ENCODE data around the gene ADAM19.

Gene ADAM19

DNA sequence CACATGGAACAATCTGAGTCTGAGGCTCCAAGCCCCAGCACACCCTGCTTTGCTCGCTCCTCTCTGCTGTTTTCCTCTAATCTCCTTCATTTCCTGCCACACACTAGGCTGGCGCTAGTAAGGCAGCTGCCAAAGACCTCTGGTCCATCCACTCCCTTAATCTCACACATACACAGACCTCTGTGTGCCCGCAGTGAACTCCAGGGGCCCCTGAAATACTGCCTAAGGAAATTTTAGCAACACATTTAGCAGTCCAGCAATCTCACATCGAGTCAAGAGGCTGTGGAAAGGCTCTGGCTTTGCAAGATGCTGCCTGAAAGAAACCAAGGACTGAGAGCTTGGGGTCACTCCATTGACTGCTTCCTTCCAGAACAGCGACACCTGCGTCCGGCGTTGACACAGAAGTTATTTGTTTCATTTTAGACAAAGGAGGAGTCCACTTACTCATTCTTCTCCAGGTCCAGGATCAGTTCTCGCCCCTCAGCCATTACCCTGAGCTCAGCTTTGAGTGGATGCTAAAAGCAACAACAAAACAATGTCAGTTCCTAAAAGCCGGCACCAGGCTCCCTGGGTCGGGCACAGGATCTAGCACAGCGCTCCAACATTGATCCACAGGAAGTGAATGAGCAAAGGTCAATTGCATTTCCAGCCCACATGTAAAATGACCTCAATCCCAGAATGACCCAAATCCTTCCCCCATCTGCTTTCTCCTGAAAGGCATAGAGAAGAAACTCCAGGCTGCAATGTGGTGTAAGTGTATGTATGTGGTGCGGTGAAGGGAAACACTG, 11.5 kb downstream of the ADAM19 start:
- DNase-seq (ENCODE audit: low read depth in 1 of 2, low spot score in 1 of 2), result no peak

DNA sequence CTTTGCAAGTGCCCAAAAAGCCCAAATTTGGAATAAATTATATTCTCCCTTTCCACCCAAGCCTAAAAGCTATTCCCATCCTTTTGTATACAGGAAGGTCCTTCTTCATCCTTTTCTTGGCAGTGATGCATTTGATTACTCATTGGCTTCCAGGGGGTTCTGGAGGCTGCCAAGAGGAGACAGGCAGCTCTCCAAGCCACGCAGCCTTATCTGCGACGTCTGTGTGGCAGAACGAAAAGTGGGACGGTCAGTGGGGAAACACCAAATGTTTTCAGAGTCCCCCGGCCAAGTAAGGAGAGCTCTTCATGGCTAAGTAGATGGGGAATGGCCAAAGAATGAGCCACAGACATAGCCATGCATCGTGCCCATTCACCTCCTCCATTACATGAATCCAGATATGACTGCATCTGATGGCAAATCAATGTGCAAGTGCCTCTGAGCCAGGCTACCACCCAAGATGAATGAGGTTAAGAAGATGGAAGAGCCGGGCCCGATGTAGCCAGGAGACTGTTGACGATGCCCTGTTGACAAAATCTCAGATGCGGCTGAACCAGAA, 12.1 kb downstream of the ADAM19 start:
- DNase-seq (ENCODE audit: low read depth in 1 of 2, low spot score in 1 of 2), result no peak

DNA sequence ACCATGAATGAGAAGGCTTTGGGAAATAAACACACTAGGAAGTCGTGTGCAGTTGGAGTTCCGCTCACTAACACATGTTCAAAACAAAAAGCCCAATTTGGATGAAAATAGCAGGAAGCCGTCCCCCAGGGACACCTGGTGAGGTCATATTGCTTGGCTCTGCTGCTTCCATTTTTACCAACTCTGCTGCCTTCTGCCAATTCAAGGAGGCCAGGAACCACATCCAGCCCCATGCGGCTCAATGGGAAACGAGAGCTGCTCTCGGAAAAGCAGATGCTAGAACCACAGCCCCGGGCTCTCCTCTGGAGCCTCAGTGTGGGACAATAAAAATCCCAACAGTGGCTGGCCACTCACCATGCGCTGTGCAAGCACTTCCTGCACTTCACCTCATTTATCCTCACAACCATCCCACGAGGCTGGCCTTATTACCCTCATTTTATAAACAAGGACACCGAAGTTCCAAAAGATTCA, 13.4 kb downstream of the ADAM19 start:
- DNase-seq (ENCODE audit: low read depth in 1 of 2, low spot score in 1 of 2), result no peak

DNA sequence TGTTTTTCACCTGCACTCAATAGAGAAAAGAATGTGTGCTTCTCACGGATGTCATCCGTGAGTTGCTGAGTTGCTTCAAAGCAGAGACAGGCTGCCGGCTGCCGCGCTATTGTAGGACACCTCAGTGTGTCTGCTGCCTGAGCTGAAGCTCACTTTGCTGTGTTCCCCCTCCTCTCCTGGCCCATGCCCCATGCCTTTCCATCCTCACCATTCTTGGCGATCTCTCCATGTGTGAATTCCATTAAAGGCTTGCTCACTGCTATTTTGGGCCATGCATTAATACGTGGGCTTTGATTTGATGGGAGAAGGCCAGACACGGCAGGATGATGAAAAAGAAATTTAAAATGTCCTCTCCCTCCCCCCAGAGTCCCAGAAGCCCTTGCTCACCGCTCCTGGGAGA, 14.5 kb downstream of the ADAM19 start:
- DNase-seq (ENCODE audit: low read depth in 1 of 2, low spot score in 1 of 2), result no peak

DNA sequence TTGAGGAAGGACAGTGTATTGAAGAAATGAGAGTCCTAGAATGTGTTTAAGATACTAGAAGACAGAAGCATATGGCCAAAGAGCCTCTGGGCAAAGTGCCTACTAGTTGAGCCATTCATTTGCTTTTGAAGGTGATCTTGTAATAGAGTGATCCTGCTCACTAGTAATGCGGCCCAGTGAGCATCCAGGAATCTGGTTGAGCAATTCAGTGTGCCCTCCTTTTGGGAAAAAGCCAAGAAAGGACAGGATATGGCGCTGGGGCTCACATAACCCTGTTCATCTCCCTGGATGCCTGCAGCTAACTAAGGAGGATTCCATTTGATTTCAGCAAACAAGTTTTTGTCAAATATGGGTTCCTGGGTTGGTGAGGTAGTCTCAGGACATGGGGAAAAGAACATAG, 16.3 kb downstream of the ADAM19 start:
- DNase-seq (ENCODE audit: low read depth in 1 of 2, low spot score in 1 of 2), result no peak

DNA sequence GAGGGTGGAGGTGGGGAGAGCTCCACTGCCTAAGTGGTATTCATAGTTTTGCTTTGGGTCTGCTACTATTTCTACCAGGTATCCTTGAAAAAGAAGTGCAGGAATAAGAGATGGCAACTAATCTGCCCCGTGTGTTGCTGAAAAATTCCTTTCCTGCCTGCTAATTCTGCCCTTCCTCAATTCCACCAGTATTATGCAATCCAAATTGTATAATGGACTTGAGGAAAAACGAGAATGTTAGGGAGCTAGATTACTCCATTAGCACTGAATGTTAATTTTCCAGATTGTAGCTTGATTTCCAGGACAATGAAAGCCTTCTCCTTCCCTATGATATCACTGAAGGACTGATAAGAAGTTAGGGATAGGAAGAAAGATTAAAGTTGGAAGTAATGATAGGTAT, 16.9 kb downstream of the ADAM19 start:
- no peak for DNase-seq (ENCODE audit: low read depth in 1 of 2, low spot score in 1 of 2)

DNA sequence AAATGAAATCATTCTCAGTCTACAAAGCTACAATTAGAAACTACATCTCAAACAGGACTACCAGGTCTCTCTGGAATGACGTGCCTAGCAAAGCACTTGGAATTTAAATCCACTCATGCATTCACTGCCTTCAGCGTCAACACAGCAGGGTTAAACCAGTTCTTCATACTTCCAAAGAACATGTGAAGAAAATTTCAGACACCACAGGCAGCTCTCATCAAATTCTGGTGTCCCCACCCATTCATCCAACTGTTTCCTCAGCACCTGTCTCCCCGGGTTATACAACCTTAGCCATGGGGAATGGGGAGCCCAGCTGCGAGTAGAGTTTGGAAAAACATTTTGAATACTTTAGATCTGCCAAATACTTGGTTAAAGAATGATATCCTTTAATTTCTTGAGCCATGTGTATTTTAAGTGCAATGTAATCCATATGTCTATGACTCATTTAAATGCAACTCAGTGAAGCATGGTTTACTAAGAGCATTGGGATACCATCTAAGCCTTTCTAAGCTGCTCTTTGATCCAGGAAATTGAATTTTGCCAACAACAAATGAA, 17.5 kb downstream of the ADAM19 start:
- DNase-seq (ENCODE audit: low read depth in 1 of 2, low spot score in 1 of 2), result no peak

DNA sequence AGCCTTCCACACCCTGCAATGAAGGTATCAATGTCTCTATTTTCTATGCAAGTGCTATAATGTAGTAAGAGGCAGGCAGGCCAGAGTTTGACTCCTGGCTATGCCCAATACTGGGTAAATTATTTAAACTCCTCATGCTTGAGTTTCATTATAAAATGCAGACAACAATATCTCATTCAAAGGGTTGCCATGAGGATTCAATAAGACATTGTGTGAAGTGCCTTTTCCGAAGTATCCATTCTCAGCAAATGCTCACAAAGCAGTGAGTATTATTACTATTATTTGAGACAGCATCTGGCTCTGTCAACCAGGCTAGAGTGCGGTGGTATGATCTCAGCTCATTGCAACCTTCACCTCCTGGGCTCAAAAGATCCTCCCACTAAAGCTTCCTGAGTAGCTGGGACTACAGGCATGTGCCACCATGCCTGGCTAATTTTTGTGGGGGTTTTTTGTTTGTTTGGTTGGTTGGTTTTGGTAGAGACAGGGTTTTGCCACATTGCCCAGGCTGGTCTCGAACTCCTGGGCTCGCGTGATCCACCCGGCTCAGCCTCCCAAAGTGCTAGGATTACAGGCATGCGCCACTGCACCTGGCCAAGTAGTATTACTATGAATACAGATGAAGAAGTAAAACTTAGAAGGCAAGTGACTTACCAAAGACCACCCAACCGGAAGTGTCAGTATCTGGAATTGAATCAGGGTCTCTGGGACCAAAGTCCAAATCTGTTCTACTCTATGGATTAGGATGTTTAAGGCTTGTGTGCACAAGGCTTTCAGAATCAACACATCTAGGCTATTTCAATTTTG, 18.8 kb downstream of the ADAM19 start:
- no peak for DNase-seq (ENCODE audit: low read depth in 1 of 2, low spot score in 1 of 2)

DNA sequence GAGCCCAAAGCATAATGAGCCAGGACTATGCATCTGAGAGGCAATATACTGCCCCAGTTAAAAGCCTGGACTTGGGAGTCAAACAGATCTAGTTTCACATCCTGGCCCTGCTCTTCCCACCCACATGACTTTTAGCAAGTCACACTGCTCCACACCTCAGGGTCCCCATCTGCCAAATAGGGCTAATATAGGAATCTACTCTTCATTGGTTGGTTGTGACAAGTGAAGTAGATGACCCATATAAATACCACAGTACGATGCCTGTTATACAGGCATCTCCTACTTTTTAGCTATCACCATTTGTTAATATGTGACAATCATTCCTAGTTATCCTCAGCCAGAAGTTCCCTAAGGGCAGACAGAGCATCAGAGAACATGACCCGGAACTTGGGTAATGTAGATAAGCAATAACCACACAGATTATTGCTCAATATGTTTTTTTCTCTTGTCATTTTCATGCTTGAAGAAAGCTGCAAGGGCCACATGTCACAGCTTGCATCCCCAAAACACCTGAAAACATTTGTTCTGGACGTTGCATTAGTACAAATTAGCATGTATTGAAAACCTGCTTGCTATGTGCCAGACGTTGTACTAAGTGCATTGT, 20.4 kb downstream of the ADAM19 start:
- no peak for DNase-seq (ENCODE audit: low read depth in 1 of 2, low spot score in 1 of 2)

DNA sequence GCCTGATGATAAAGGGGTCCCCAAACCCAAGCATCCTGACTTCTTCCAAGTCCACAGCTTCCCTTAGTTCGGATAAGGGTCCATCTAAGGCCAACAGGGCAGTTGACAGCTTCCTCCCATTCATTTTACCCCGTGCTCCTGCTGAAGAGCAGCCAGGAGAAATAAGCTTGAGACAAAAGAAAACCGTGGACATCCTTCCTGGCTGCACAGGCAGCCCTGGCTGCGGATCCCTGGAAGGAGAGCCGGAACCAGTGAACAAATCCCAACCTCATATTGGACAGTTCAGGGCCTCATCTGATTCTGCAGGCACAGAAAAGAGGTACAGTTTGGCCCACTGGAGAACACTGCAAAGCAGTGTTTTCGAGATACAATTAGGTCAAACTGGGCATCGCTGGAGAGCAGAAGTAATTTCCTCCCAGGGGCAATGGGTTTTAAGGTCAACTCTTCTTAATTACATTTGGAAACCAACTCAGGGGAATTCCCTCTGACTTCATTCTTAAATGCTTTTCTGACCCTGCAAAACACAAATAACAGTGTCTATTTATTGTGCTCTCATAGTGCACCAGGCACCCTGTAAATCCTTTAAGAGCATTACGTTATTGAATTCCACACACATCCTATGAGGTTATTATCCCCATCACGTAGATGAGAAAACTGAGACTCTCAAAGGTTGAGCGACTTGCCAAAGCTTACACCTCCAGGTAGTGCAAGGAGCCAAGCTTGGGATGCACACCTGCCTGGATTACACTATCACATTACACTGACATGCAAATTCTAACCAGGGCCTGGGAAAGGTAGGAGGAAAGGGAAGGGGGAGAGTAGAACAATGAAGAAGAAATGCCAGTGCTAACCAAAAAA, 21.2 kb downstream of the ADAM19 start:
- DNase-seq (ENCODE audit: low read depth in 1 of 2, low spot score in 1 of 2), result no peak

DNA sequence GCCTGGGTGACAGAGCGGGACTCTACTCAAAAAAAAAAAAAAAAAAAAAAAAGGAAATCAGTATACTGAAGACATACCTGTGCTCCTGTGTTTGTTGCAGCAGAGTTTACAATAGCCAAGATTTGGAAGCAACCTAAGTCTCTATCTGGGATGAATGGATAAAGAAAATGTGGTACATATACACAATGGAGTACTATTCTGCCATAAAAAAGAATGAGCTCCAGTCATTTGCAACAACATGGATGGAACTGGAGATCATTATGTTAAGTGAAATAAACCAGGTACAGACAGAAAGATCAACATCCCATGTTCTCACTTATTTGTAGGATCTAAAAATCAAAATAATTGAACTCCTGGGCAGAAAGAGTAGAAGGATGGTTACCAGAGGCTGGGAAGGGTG, 22.9 kb downstream of the ADAM19 start:
- no peak for DNase-seq (ENCODE audit: low read depth in 1 of 2, low spot score in 1 of 2)

DNA sequence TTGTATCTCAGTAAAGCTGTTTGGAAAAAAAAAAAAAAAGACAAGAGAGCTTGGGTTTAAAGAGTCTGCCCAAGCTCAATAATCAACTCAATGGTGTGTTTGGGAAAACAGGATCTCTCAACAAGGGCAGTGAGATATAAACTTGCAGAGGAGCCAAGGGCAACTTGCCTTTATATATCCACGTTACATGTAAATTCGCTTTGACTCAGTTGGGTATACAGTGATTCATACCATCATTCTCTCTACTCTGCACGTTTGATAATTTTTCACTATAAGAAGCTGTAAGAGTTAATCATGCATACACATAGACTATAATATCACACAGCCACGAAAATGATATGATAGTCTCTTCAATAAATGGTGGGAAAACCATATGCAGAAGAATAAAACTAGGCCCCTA, 24.9 kb downstream of the ADAM19 start:
- DNase-seq (ENCODE audit: low read depth in 1 of 2, low spot score in 1 of 2), result no peak

DNA sequence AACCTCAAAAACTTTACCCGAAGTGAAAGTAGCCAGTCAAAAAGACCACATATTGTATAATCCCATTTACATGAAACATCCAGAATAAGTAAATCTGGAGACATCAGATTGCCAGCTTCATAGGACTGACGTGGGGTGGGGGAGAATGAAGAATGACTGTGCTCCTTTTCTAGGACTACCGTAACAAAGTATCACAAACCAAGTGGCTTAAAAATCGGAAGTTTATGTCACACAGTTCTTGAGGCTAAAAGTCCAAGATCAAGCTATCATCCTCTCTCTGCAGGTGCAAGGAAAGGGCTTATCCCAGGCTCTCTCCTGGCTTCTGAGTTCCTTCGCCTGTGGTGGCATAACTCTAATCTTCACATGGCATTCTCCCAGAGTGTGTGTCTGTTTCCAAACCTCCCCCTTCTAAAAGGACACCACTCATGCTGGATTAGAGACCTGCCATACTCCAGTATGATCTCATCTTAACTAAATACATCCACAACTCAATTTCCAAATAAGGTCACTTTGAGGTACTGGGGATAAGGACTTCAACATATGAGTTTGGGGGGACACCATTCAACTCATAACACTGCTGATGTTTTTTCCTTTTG, 25.5 kb downstream of the ADAM19 start:
- DNase-seq (ENCODE audit: low read depth in 1 of 2, low spot score in 1 of 2), result no peak

DNA sequence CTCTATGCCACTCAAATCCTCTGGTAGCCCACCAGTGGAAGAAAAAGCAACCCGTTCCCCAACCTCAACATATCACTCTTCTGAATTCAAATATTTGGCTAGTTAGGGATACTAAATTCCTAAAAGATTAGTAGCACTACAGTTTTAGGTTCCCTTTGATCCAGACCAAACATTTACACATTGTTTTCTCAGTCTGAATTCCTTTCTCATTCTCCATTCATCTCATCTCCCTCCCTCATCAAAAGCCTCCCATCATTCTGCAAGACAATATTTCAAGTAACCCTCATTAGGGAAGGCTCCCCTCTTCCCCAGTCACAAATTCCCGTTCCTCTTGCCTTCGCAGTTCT, 26.3 kb downstream of the ADAM19 start:
- no peak for DNase-seq (ENCODE audit: low read depth in 1 of 2, low spot score in 1 of 2)

DNA sequence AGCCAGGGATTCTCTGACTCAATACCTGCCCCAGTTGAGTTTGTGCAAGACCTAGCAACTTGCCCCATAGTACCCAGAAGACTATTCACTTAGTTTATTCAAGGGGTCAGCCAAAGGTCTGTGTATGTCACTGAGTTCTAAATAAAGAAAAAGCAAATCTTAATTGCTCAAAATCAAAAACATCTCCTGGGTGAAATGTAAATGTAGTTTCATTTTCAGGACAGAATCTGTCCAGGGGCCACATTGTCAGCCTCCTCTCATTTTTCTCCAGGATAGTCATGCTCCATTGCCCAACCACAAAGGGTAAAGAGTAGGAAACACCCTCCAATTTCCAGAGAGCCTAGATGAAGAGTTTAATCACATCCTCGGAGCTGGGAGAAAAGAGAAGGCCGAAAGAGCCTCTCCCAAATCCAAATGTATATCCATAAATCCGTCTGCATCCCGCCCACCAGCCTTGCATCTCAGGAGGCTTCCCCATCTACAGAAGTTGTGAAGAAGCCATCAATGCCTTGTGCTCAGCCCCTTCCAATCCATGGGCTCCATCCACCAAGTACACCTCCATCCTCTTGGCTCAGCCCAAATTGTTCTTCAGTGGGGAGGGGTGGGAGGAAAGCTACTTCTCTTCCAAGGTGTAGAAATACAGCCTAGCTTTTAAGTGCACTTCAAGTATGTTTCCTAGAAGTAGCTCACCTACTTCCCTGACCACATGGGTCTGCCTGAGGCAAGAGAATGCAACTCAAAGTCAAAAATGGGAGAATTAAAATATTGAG, 26.9 kb downstream of the ADAM19 start:
- no peak for DNase-seq (ENCODE audit: low read depth in 1 of 2, low spot score in 1 of 2)

DNA sequence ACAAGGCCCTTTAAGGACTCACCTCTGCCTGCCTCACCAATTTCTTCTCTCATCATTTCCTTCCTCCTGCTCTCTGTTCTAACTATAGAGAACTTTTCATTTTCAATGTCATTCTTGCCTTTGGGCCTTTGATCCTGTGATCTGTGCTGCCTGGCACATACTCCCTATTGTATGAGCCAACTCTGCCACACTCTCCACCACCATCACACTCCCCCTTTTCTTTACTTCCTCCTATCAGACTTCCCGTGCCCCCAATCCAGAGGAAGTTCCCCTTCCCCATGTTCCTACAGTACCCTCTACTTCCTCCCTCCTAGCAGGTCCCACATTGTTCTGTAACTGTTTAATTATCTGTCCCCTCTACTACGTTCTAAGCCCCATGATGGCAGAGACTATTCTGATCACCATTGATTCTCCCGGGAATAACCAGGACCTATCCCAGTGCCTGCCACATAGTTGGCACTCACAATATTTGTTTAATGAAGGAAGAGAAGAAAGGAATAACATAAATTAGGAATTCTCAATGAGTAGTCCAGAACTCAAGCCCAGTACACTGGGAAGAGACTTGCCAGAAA, 27.5 kb downstream of the ADAM19 start:
- DNase-seq (ENCODE audit: low read depth in 1 of 2, low spot score in 1 of 2), result no peak

DNA sequence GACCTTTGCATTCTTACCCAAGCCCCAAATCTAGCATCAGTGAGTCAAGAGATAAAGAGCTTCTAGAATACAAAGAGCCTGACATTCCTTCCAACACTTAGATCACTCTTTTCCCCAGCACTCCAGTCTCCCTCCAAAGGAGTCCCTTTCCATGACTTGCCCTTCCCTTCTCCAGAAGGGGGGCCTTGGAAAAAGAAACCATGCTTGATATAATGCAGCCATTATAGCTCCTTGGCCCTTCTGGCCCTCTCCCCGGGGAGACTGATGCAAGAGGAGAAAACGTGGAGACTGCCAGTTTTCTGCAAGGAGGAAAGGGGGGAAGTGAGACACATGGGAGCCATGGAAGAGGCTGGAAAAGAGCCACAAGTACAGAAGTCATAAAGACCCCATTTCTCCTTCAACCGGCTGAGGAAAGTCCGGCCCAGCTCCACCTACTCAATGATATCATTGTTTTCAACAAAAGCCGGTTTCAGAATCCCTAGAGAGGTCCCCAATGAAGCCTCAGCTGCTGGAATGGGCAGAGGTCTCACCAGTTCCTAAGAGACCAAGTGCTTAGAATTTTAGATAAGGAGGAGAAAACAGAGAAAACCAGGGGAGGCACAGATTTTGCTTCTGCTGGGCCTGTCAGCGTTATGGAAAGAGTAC, 29.0 kb downstream of the ADAM19 start:
- DNase-seq (ENCODE audit: low read depth in 1 of 2, low spot score in 1 of 2), result no peak

DNA sequence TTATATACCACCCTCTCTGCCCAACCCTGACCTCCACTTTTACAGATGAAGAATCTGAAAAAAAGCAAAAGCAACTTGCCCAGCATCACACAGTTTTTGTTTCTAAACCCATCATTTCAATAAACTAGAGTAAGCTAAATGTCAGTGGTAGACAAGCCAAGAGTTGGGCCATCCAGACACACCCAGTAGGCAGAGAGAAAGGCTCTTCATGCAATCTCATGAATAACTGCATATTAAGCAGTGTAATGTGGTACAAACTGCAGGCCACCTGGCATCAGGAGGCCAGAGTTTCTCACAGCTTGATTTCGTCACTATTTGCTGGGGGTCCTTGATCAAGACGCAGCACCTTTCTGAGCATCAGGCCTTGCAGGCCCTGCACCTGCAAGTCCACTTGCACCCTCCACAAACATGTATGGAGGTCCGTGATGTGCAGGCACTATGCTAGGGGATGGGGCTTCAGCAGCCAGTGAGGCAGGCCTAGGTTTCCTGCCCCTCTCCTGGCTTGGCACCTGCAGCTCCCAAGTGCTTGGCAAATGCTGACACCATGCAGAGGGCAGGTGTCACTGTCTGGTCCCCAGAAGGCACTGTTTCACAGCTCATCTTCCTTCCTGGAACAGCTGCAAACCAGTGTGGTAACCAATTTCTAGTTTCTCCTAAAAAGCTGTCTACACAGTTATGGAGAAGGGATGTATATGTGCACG, 29.8 kb downstream of the ADAM19 start:
- no peak for DNase-seq (ENCODE audit: low read depth in 1 of 2, low spot score in 1 of 2)
